Measurements from ENCODE around the gene PTPRA. TPM values are rescaled to one million over a fixed set of nuclear protein-coding genes. Genes with fewer than 3 reads are reported as not detected.

Gene PTPRA
- total and polyA plus RNA-seq, 2 of the 13 experiments (the other 11 are each of a cell fraction or from before 2014, with no cell fraction given) = 47.2 to 127 TPM

- TF ChIP-seq, protein P1, sequence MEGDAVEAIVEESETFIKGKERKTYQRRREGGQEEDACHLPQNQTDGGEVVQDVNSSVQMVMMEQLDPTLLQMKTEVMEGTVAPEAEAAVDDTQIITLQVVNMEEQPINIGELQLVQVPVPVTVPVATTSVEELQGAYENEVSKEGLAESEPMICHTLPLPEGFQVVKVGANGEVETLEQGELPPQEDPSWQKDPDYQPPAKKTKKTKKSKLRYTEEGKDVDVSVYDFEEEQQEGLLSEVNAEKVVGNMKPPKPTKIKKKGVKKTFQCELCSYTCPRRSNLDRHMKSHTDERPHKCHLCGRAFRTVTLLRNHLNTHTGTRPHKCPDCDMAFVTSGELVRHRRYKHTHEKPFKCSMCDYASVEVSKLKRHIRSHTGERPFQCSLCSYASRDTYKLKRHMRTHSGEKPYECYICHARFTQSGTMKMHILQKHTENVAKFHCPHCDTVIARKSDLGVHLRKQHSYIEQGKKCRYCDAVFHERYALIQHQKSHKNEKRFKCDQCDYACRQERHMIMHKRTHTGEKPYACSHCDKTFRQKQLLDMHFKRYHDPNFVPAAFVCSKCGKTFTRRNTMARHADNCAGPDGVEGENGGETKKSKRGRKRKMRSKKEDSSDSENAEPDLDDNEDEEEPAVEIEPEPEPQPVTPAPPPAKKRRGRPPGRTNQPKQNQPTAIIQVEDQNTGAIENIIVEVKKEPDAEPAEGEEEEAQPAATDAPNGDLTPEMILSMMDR (CRISPR knock-in tag; IDR thresholded peaks at IDR 0.05) = peak; percentile 57
- TF ChIP-seq ZNF674 (CRISPR knock-in tag; IDR thresholded peaks at IDR 0.05; ENCODE audit: low read depth) = peak; percentile 96; the same call in 1 of the 2 replicates
- peak; percentile 88 for TF ChIP-seq TOPORS (CRISPR knock-in tag; IDR thresholded peaks at IDR 0.05)
- TF ChIP-seq CAMTA2 (CRISPR knock-in tag; IDR thresholded peaks at IDR 0.05; ENCODE audit: borderline replicate concordance) = no peak; the same call in 1 of the 2 replicates
- TF ChIP-seq CREB3 (CRISPR knock-in tag; IDR thresholded peaks at IDR 0.05) = no peak; the same call in 1 of the 2 replicates
- peak; percentile 58; the same call in 1 of the 2 replicates for TF ChIP-seq RNF2 (conservative IDR thresholded peaks at IDR 0.05; ENCODE audit: low read depth)
- TF ChIP-seq, protein P2, sequence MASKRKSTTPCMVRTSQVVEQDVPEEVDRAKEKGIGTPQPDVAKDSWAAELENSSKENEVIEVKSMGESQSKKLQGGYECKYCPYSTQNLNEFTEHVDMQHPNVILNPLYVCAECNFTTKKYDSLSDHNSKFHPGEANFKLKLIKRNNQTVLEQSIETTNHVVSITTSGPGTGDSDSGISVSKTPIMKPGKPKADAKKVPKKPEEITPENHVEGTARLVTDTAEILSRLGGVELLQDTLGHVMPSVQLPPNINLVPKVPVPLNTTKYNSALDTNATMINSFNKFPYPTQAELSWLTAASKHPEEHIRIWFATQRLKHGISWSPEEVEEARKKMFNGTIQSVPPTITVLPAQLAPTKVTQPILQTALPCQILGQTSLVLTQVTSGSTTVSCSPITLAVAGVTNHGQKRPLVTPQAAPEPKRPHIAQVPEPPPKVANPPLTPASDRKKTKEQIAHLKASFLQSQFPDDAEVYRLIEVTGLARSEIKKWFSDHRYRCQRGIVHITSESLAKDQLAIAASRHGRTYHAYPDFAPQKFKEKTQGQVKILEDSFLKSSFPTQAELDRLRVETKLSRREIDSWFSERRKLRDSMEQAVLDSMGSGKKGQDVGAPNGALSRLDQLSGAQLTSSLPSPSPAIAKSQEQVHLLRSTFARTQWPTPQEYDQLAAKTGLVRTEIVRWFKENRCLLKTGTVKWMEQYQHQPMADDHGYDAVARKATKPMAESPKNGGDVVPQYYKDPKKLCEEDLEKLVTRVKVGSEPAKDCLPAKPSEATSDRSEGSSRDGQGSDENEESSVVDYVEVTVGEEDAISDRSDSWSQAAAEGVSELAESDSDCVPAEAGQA (IDR thresholded peaks at IDR 0.05; ENCODE audit: low read depth) = peak; percentile 90
- TF ChIP-seq, protein P2 (CRISPR knock-in tag; IDR thresholded peaks at IDR 0.05; ENCODE audit: borderline replicate concordance) = peak; percentile 66; the same call in 1 of the 2 replicates
- TF ChIP-seq, protein P3, sequence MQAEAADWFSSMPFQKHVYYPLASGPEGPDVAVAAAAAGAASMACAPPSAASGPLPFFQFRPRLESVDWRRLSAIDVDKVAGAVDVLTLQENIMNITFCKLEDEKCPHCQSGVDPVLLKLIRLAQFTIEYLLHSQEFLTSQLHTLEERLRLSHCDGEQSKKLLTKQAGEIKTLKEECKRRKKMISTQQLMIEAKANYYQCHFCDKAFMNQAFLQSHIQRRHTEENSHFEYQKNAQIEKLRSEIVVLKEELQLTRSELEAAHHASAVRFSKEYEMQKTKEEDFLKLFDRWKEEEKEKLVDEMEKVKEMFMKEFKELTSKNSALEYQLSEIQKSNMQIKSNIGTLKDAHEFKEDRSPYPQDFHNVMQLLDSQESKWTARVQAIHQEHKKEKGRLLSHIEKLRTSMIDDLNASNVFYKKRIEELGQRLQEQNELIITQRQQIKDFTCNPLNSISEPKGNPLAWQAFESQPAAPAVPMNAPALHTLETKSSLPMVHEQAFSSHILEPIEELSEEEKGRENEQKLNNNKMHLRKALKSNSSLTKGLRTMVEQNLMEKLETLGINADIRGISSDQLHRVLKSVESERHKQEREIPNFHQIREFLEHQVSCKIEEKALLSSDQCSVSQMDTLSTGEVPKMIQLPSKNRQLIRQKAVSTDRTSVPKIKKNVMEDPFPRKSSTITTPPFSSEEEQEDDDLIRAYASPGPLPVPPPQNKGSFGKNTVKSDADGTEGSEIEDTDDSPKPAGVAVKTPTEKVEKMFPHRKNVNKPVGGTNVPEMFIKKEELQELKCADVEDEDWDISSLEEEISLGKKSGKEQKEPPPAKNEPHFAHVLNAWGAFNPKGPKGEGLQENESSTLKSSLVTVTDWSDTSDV (CRISPR knock-in tag; IDR thresholded peaks at IDR 0.05) = peak; percentile 67; the same call in 1 of the 2 replicates
- no peak for TF ChIP-seq ZNF260 (CRISPR knock-in tag; IDR thresholded peaks at IDR 0.05; ENCODE audit: borderline replicate concordance, low read depth)
- peak; percentile 96; the same call in 1 of the 2 replicates for TF ChIP-seq ELK4 (CRISPR knock-in tag; IDR thresholded peaks at IDR 0.05; ENCODE audit: borderline replicate concordance)
- peak; percentile 90 for TF ChIP-seq ZNF564 (CRISPR knock-in tag; IDR thresholded peaks at IDR 0.05)
- TF ChIP-seq CHD2 (IDR thresholded peaks at IDR 0.05; ENCODE audit: low read depth, low read length) = peak; percentile 37; the same call in 1 of the 2 replicates
- peak; percentile 94 for TF ChIP-seq ZNF563 (CRISPR knock-in tag; IDR thresholded peaks at IDR 0.05)
- TF ChIP-seq ZNF552 (CRISPR knock-in tag; IDR thresholded peaks at IDR 0.05; ENCODE audit: borderline replicate concordance) = peak; percentile 86
These were observed 172.8 kb downstream of the PTPRA start, which contains the start of gene MRPS26 (continued) for GRCh38 chr20:3045816-3046676.
